Thyroid gland (tissue), 4 donors: Measurements from ENCODE around the gene VAV3.

Experiments used
- CTCF ChIP-seq, 6 experiments: fragments of 200-600 bp in 3 of 6; fragments of 450-650 bp in 3 of 6; sonication (generic) in 3 of 6; IDR thresholded peaks; one replicate each; pipeline ENCODE4 v1.5.1; 2016 to 2019; ENCODE audit warnings: antibody characterized with exemption in 6 of 6, mild to moderate bottlenecking in 2 of 6, inconsistent platforms in 1 of 6, moderate library complexity in 1 of 6
- POLR2A ChIP-seq, 2 donors: fragments of 450-650 bp; IDR thresholded peaks; one replicate each; pipeline ENCODE4 v1.6.1; 2017; ENCODE audit warnings: antibody characterized with exemption in 2 of 2, mild to moderate bottlenecking in 2 of 2, moderate library complexity in 1 of 2

GRCh38 chr1:107739651-107740050 lies 225.3 kb downstream of the VAV3 start:
- no peak for TF ChIP-seq CTCF (IDR thresholded peaks at IDR 0.05)
- TF ChIP-seq POLR2A (IDR thresholded peaks at IDR 0.05): no peak
